ENCODE data around the gene MTHFD1.

Gene MTHFD1

GRCh38 chr14:64400829-64401459 is 12.8 kb downstream of the MTHFD1 start:
- Histone ChIP-seq H3K27me3 (ENCODE audit: insufficient read depth, poor library complexity, severe bottlenecking) (no peaks in the 10 kb centered on the region), H3K27ac (replicated peaks) (no peak overlapping the region), H3K4me3 (replicated peaks; ENCODE audit: insufficient read depth, low read length) (no peak overlapping the region)
- DNase-seq (ENCODE audit: low read depth in 1 of 2, low spot score in 1 of 2), result no peak
- no peak for TF ChIP-seq POLR2AphosphoS5 (IDR thresholded peaks at IDR 0.05; ENCODE audit: low read depth)
- no peak for TF ChIP-seq GABPA (IDR thresholded peaks at IDR 0.05; ENCODE audit: low read depth)
- TF ChIP-seq SPI1 (IDR thresholded peaks at IDR 0.05; ENCODE audit: borderline replicate concordance, low read depth), result no peak
- TF ChIP-seq CTCF (IDR thresholded peaks at IDR 0.05; ENCODE audit: insufficient read depth, low read length), result no peak
- no peak for TF ChIP-seq REST (IDR thresholded peaks at IDR 0.05; ENCODE audit: insufficient replicate concordance, low read depth)

- Histone ChIP-seq H3K27ac (replicated peaks) (no peak overlapping the region), H3K27me3 (ENCODE audit: insufficient read depth, poor library complexity, severe bottlenecking) (no peaks in the 10 kb centered on the region), H3K4me3 (replicated peaks; ENCODE audit: insufficient read depth, low read length) (no peak overlapping the region)
- no peak for DNase-seq (ENCODE audit: low read depth in 1 of 2, low spot score in 1 of 2)
- no peak for TF ChIP-seq REST (IDR thresholded peaks at IDR 0.05; ENCODE audit: insufficient replicate concordance, low read depth)
- TF ChIP-seq GABPA (IDR thresholded peaks at IDR 0.05; ENCODE audit: low read depth), result no peak
- TF ChIP-seq SPI1 (IDR thresholded peaks at IDR 0.05; ENCODE audit: borderline replicate concordance, low read depth), result no peak
- TF ChIP-seq POLR2AphosphoS5 (IDR thresholded peaks at IDR 0.05; ENCODE audit: low read depth), result no peak
- no peak for TF ChIP-seq CTCF (IDR thresholded peaks at IDR 0.05; ENCODE audit: insufficient read depth, low read length)
These were observed 13.8 kb downstream of the MTHFD1 start for GRCh38 chr14:64401949-64402348.

- DNase-seq (ENCODE audit: low read depth in 1 of 2, low spot score in 1 of 2), result no peak
- H3K4me3 ChIP-seq (replicated peaks; ENCODE audit: insufficient read depth, low read length), result no peak overlapping the region
These were observed 17.1 kb downstream of the MTHFD1 start for GRCh38 chr14:64405295-64405694.

More at GRCh38 chr14:64405295-64405694, 17.1 kb downstream of the MTHFD1 start:
- H3K27me3 ChIP-seq (ENCODE audit: insufficient read depth, poor library complexity, severe bottlenecking), result no peaks in the 10 kb centered on the region
- TF ChIP-seq POLR2AphosphoS5 (IDR thresholded peaks at IDR 0.05; ENCODE audit: low read depth) (no peak), SPI1 (IDR thresholded peaks at IDR 0.05; ENCODE audit: borderline replicate concordance, low read depth) (no peak), CTCF (IDR thresholded peaks at IDR 0.05; ENCODE audit: insufficient read depth, low read length) (no peak), GABPA (IDR thresholded peaks at IDR 0.05; ENCODE audit: low read depth) (no peak)
- H3K27ac ChIP-seq (replicated peaks), result no peak overlapping the region
